ENCODE data around the gene SRP14. TPM values are rescaled to one million over a fixed set of nuclear protein-coding genes. Genes with fewer than 3 reads are reported as not detected.
A peak's percentile ranks its signal among the peaks of the same experiment; 100 is the strongest.

The SRP14 gene
- total RNA-seq, 1 experiment from 2014 or later: 274 TPM

DNA sequence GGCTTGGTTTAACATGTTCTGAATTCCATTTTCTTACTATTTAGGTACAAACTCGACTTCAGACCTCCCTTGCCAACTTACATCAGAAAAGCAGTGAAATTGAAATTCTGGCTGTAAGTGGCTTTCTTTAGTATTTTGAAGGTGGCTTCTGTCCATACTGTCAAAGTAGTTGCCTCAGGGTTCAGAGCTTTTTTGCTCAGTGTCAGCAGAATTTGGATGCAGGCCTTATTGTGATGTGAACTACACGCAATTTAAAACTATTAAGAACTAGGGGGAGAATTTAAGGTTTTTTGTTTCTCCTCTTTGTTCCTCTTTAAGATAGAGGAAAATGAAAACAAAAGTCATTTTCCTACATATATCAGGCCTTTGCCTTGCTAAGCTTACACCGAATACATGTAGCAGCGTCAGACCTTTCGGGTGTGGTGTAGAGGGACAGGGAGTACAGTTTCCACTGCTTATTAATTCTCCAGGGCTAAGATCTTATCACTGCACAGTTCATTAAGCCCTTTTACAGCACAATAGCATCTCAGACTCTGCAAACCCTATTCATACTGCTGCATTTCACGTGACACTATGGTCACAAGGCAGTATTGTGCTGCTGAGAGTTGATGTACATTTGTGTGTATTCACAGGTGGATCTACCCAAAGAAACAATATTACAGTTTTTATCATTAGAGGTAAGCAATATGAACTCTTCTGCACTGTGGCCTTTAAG is 6.7 kb downstream of the SRP14 start:
- no peak for DNase-seq (ENCODE audit: low spot score)
- ChIA-PET CTCF (no interaction called here), POLR2A (ENCODE audit: low non-redundant PET) (no interaction called here)
- no peak for TF ChIP-seq EZH2 (IDR thresholded peaks at IDR 0.05; ENCODE audit: borderline replicate concordance, low read depth, low read length, poor library complexity, severe bottlenecking)
- TF ChIP-seq, protein P1, sequence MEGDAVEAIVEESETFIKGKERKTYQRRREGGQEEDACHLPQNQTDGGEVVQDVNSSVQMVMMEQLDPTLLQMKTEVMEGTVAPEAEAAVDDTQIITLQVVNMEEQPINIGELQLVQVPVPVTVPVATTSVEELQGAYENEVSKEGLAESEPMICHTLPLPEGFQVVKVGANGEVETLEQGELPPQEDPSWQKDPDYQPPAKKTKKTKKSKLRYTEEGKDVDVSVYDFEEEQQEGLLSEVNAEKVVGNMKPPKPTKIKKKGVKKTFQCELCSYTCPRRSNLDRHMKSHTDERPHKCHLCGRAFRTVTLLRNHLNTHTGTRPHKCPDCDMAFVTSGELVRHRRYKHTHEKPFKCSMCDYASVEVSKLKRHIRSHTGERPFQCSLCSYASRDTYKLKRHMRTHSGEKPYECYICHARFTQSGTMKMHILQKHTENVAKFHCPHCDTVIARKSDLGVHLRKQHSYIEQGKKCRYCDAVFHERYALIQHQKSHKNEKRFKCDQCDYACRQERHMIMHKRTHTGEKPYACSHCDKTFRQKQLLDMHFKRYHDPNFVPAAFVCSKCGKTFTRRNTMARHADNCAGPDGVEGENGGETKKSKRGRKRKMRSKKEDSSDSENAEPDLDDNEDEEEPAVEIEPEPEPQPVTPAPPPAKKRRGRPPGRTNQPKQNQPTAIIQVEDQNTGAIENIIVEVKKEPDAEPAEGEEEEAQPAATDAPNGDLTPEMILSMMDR (conservative IDR thresholded peaks at IDR 0.05; ENCODE audit: low read depth, low read length): no peak
- Histone ChIP-seq H3K36me3 (ENCODE audit: insufficient read depth, low read length, poor library complexity, severe bottlenecking) (peaks cover 76% of the 10 kb centered on the region), H3K27me3 (replicated peaks; ENCODE audit: insufficient read depth, low read depth, low read length, poor library complexity) (no peaks in the 10 kb centered on the region), H3K4me3 (ENCODE audit: low read depth, low read length, poor library complexity, severe bottlenecking) (no peak overlapping the region), H3K4me1 (ENCODE audit: insufficient read depth, low read length, poor library complexity, severe bottlenecking) (peaks cover 5% of the 10 kb centered on the region), H3K27ac (ENCODE audit: low read depth, low read length, poor library complexity, severe bottlenecking) (no peak overlapping the region), H3K9me3 (ENCODE audit: low read depth, low read length, poor library complexity, severe bottlenecking) (no peaks in the 10 kb centered on the region)
- intact Hi-C loops (cut with micrococcal nuclease; ENCODE audit: unreplicated experiment): no loop called here
- BruUV-seq (replicated peaks): no TSS peak

DNA sequence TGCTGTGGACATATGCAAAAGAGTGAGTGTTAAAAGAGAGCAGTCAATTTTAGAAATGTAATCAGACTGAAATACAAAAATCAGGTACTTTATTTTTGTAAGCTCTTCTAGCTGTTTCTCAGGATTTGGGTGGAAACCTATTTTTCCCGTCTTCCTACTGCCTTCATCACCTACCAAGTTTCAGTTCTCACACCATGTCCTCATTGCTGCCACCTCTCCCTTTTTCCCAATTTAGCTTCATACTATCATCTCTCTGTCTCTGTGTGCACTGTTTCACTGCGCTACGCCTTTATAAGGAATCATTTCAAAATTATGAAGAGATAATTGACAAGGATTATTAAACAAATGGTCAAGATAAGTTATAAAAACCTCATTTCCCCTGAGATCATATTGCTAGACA is 7.7 kb downstream of the SRP14 start:
- H3K36me3 ChIP-seq (ENCODE audit: insufficient read depth, low read length, poor library complexity, severe bottlenecking): peaks cover 66% of the 10 kb centered on the region
- H3K4me1 ChIP-seq (ENCODE audit: insufficient read depth, low read length, poor library complexity, severe bottlenecking): no peaks in the 10 kb centered on the region
- ChIA-PET POLR2A (ENCODE audit: low non-redundant PET) (no interaction called here), CTCF (no interaction called here)
- H3K27ac ChIP-seq (ENCODE audit: low read depth, low read length, poor library complexity, severe bottlenecking): no peak overlapping the region
- H3K4me3 ChIP-seq (ENCODE audit: low read depth, low read length, poor library complexity, severe bottlenecking): no peak overlapping the region
- no TSS peak for BruUV-seq (replicated peaks)
- no peak for DNase-seq (ENCODE audit: low spot score)
- H3K9me3 ChIP-seq (ENCODE audit: low read depth, low read length, poor library complexity, severe bottlenecking): no peaks in the 10 kb centered on the region
- TF ChIP-seq, protein P1 (conservative IDR thresholded peaks at IDR 0.05; ENCODE audit: low read depth, low read length): no peak
- no peak for TF ChIP-seq EZH2 (IDR thresholded peaks at IDR 0.05; ENCODE audit: borderline replicate concordance, low read depth, low read length, poor library complexity, severe bottlenecking)
- intact Hi-C loops (cut with micrococcal nuclease; ENCODE audit: unreplicated experiment): no loop called here
- H3K27me3 ChIP-seq (replicated peaks; ENCODE audit: insufficient read depth, low read depth, low read length, poor library complexity): no peaks in the 10 kb centered on the region

GRCh38 chr15:40029979-40030893 is 8.7 kb downstream of the SRP14 start:
- POLR2A ChIA-PET (ENCODE audit: low non-redundant PET): no interaction called here
- Histone ChIP-seq H3K27ac (ENCODE audit: low read depth, low read length, poor library complexity, severe bottlenecking) (no peak overlapping the region), H3K4me1 (ENCODE audit: insufficient read depth, low read length, poor library complexity, severe bottlenecking) (no peaks in the 10 kb centered on the region), H3K9me3 (ENCODE audit: low read depth, low read length, poor library complexity, severe bottlenecking) (no peaks in the 10 kb centered on the region), H3K27me3 (replicated peaks; ENCODE audit: insufficient read depth, low read depth, low read length, poor library complexity) (no peaks in the 10 kb centered on the region), H3K4me3 (ENCODE audit: low read depth, low read length, poor library complexity, severe bottlenecking) (no peak overlapping the region), H3K36me3 (ENCODE audit: insufficient read depth, low read length, poor library complexity, severe bottlenecking) (peaks cover 62% of the 10 kb centered on the region)
- CTCF ChIA-PET: no interaction called here
- DNase-seq (ENCODE audit: low spot score): peak; percentile 47
- TF ChIP-seq EZH2 (IDR thresholded peaks at IDR 0.05; ENCODE audit: borderline replicate concordance, low read depth, low read length, poor library complexity, severe bottlenecking): no peak
- TF ChIP-seq, protein P1 (conservative IDR thresholded peaks at IDR 0.05; ENCODE audit: low read depth, low read length): peak; percentile 83
- no TSS peak for BruUV-seq (replicated peaks)
- intact Hi-C loops (cut with micrococcal nuclease; ENCODE audit: unreplicated experiment): no loop called here

Measured in A673 (cell line).